Measurements from ENCODE around the gene ITPRID2. TPM values are rescaled to one million over a fixed set of nuclear protein-coding genes. Genes with fewer than 3 reads are reported as not detected.

The ITPRID2 gene
- total and polyA plus RNA-seq, 4 donors, result 59.5 to 167 (median 112) TPM

GRCh38 chr2:181847198-181847556, 44.4 kb upstream of the ITPRID2 start:
- DNase-seq (no peak), ATAC-seq (ENCODE audit: insufficient read depth, low FRiP score) (no peak)
- Histone ChIP-seq H3K4me1 (ENCODE audit: control insufficient read depth in 5 of 5, insufficient read depth in 5 of 5, low read length in 5 of 5) (no peaks in the 10 kb centered on the region), H3K9ac (ENCODE audit: insufficient read depth in 1 of 2, low read length in 2 of 2) (no peak overlapping the region), H3K36me3 (ENCODE audit: control insufficient read depth in 4 of 4, insufficient read depth in 4 of 4, low read length in 4 of 4) (no peaks in the 10 kb centered on the region), H3K9me3 (ENCODE audit: control insufficient read depth in 4 of 4, insufficient read depth in 3 of 4, low read length in 3 of 4) (no peaks in the 10 kb centered on the region), H3K27ac (ENCODE audit: low read depth in 1 of 2, low read length in 1 of 2) (no peak overlapping the region), H3K27me3 (ENCODE audit: control insufficient read depth in 3 of 3, insufficient read depth in 3 of 3, low read length in 2 of 3) (no peaks in the 10 kb centered on the region), H3K4me3 (no peak overlapping the region)
- no peak for TF ChIP-seq CTCF (IDR thresholded peaks at IDR 0.05; ENCODE audit: control extremely low read depth, extremely low read depth)

- H3K4me3 ChIP-seq, result no peak overlapping the region
- TF ChIP-seq CTCF (IDR thresholded peaks at IDR 0.05; ENCODE audit: control extremely low read depth, extremely low read depth), result no peak
- H3K27me3 ChIP-seq (ENCODE audit: control insufficient read depth in 3 of 3, insufficient read depth in 3 of 3, low read length in 2 of 3), result no peaks in the 10 kb centered on the region
- WGBS, 2 donors, result 84 to 94% methylated on average over 2 of the region's 2 CpGs
- no peak overlapping the region for H3K27ac ChIP-seq (ENCODE audit: low read depth in 1 of 2, low read length in 1 of 2)
- H3K4me1 ChIP-seq (ENCODE audit: control insufficient read depth in 5 of 5, insufficient read depth in 5 of 5, low read length in 5 of 5), result no peaks in the 10 kb centered on the region
- no peaks in the 10 kb centered on the region for H3K36me3 ChIP-seq (ENCODE audit: control insufficient read depth in 4 of 4, insufficient read depth in 4 of 4, low read length in 4 of 4)
- H3K9ac ChIP-seq (ENCODE audit: insufficient read depth in 1 of 2, low read length in 2 of 2), result no peak overlapping the region
- no peak for ATAC-seq (ENCODE audit: insufficient read depth, low FRiP score)
- DNase-seq, result peak in 2 of 3 donors; percentile 10 to 33
- H3K9me3 ChIP-seq (ENCODE audit: control insufficient read depth in 4 of 4, insufficient read depth in 3 of 4, low read length in 3 of 4), result no peaks in the 10 kb centered on the region
Observed at GRCh38 chr2:181847702-181848101, 43.8 kb upstream of the ITPRID2 start.

GRCh38 chr2:181848261-181848886, 43.2 kb upstream of the ITPRID2 start:
- no peak for TF ChIP-seq CTCF (IDR thresholded peaks at IDR 0.05; ENCODE audit: control extremely low read depth, extremely low read depth)
- no peak for ATAC-seq (ENCODE audit: insufficient read depth, low FRiP score)
- 61 to 67% methylated on average over 3 of the region's 3 CpGs for WGBS, 2 donors

GRCh38 chr2:181849601-181850000, 41.9 kb upstream of the ITPRID2 start:
- Histone ChIP-seq H3K9ac (ENCODE audit: insufficient read depth in 1 of 2, low read length in 2 of 2) (no peak overlapping the region), H3K27ac (ENCODE audit: low read depth in 1 of 2, low read length in 1 of 2) (no peak overlapping the region), H3K9me3 (ENCODE audit: control insufficient read depth in 4 of 4, insufficient read depth in 3 of 4, low read length in 3 of 4) (no peaks in the 10 kb centered on the region), H3K27me3 (ENCODE audit: control insufficient read depth in 3 of 3, insufficient read depth in 3 of 3, low read length in 2 of 3) (no peaks in the 10 kb centered on the region), H3K4me3 (no peak overlapping the region), H3K4me1 (ENCODE audit: control insufficient read depth in 5 of 5, insufficient read depth in 5 of 5, low read length in 5 of 5) (no peaks in the 10 kb centered on the region), H3K36me3 (ENCODE audit: control insufficient read depth in 4 of 4, insufficient read depth in 4 of 4, low read length in 4 of 4) (no peaks in the 10 kb centered on the region)
- WGBS, 2 donors, result 97 to 98% methylated on average over 1 of the region's 1 CpG
- DNase-seq (no peak), ATAC-seq (ENCODE audit: insufficient read depth, low FRiP score) (no peak)
- TF ChIP-seq CTCF (IDR thresholded peaks at IDR 0.05; ENCODE audit: control extremely low read depth, extremely low read depth), result no peak

More at GRCh38 chr2:181848261-181848886, 43.2 kb upstream of the ITPRID2 start:
- H3K36me3 ChIP-seq (ENCODE audit: control insufficient read depth in 4 of 4, insufficient read depth in 4 of 4, low read length in 4 of 4), result no peaks in the 10 kb centered on the region
- no peak overlapping the region for H3K27ac ChIP-seq (ENCODE audit: low read depth in 1 of 2, low read length in 1 of 2)
- no peaks in the 10 kb centered on the region for H3K27me3 ChIP-seq (ENCODE audit: control insufficient read depth in 3 of 3, insufficient read depth in 3 of 3, low read length in 2 of 3)
- H3K4me1 ChIP-seq (ENCODE audit: control insufficient read depth in 5 of 5, insufficient read depth in 5 of 5, low read length in 5 of 5), result no peaks in the 10 kb centered on the region
- H3K4me3 ChIP-seq, result no peak overlapping the region
- no peak overlapping the region for H3K9ac ChIP-seq (ENCODE audit: insufficient read depth in 1 of 2, low read length in 2 of 2)
- DNase-seq, result no peak
- no peaks in the 10 kb centered on the region for H3K9me3 ChIP-seq (ENCODE audit: control insufficient read depth in 4 of 4, insufficient read depth in 3 of 4, low read length in 3 of 4)

Measured in lung (tissue), 12 donors.